GM12878 (cell line): Measurements from ENCODE around the gene DHX40. TPM values are rescaled to one million over a fixed set of nuclear protein-coding genes. Genes with fewer than 3 reads are reported as not detected.
A peak's percentile ranks its signal among the peaks of the same experiment; 100 is the strongest.

Experiments used
- ASH2L ChIP-seq: fragments of 300-600, 200-600 bp; sonication (generic); IDR thresholded peaks from 2 replicates; pipeline ENCODE4 v1.6.1; 2017; ENCODE audit warnings: low read depth, mild to moderate bottlenecking, borderline replicate concordance
- CEBPB ChIP-seq, 2 experiments: fragments of 150-350 bp in 1 of 2; IDR thresholded peaks; 2 replicates each; pipeline ENCODE4 v1.6.1; 2012 to 2014; ENCODE audit warnings: low read depth in 2 of 2, low read length in 2 of 2, borderline replicate concordance in 1 of 2, inconsistent platforms in 1 of 2
- DPF2 ChIP-seq: fragments of 450-650 bp; IDR thresholded peaks from 2 replicates; pipeline ENCODE4 v1.6.1; 2017; ENCODE audit warnings: mild to moderate bottlenecking
- NFXL1 ChIP-seq: fragments of 450-650 bp; IDR thresholded peaks from 2 replicates; pipeline ENCODE4 v1.6.1; 2017; ENCODE audit warnings: antibody characterized with exemption, mild to moderate bottlenecking, borderline replicate concordance
- POLR2A ChIP-seq: IDR thresholded peaks from 2 replicates; pipeline ENCODE4 v1.6.1; 2011; ENCODE audit warnings: low read depth, mild to moderate bottlenecking, low read length
- RAD51 ChIP-seq: fragments of 450-650 bp; IDR thresholded peaks from 2 replicates; pipeline ENCODE4 v1.6.1; 2016; ENCODE audit warnings: moderate library complexity, mild to moderate bottlenecking, inconsistent platforms
- SMAD1 ChIP-seq: fragments of 450-650 bp; IDR thresholded peaks from 2 replicates; pipeline ENCODE4 v1.6.1; 2018; ENCODE audit warnings: mild to moderate bottlenecking, low read depth; ENCODE audit not compliant: partially characterized antibody
- SRF ChIP-seq, 2 experiments: IDR thresholded peaks; 2 replicates each; pipeline ENCODE4 v1.6.1; 2011; ENCODE audit warnings: low read depth in 2 of 2, low read length in 2 of 2, mild to moderate bottlenecking in 1 of 2, moderate library complexity in 1 of 2
- YBX1 ChIP-seq: fragments of 450-650 bp; IDR thresholded peaks from 2 replicates; pipeline ENCODE4 v1.6.1; 2016; ENCODE audit warnings: antibody characterized with exemption
- polyA plus RNA-seq, 11 experiments: library from polyadenylated mRNA; depleted of rRNA in 4 of 11; unstranded in 6 of 11; stranded (reverse) in 5 of 11; fragments of >200 nt; fragmentation: Nextera tagmentation in 4 of 11; fragmentation: Illumina TruSeq in 1 of 11; extraction: Ambion mirVana in 4 of 11; extraction: Trizol in 1 of 11; gene quantifications; 1 replicate in 1 of 11; 2 replicates in 10 of 11; pipeline versions ENCODE4 v1.2.1 to v1.2.3, GENCODE V29; 2011 to 2016; ENCODE audit warnings: inconsistent platforms in 2 of 11, missing spikeins in 2 of 11, low read depth in 1 of 11
- total RNA-seq, 4 experiments: library from RNA; depleted of rRNA in 3 of 4; stranded (reverse); fragments of >200 nt in 3 of 4; fragmentation: Illumina TruSeq in 1 of 4; extraction: Trizol in 1 of 4; gene quantifications; 2 replicates each; pipeline versions ENCODE4 v1.2.1 to v1.2.3, GENCODE V29; 2013 to 2021
- TF ChIP-seq, protein P1 (sequence below): fragments of 450-650 bp; IDR thresholded peaks from 2 replicates; pipeline ENCODE4 v1.6.1; 2017; ENCODE audit warnings: antibody characterized with exemption, mild to moderate bottlenecking, moderate library complexity
- TF ChIP-seq, protein P2 (sequence below): fragments of 450-650 bp; formaldehyde crosslinking; IDR thresholded peaks from 2 replicates; pipeline ENCODE4 v1.4.0; 2022; ENCODE audit warnings: mild to moderate bottlenecking, moderate library complexity
- TF ChIP-seq, protein P3 (sequence below): IDR thresholded peaks from 2 replicates; pipeline ENCODE4 v1.6.1; 2012; ENCODE audit warnings: mild to moderate bottlenecking, low read depth, low read length
- TF ChIP-seq, protein P4 (sequence below): fragments of 450-650 bp; IDR thresholded peaks from 2 replicates; pipeline ENCODE4 v1.6.1; 2016; ENCODE audit warnings: mild to moderate bottlenecking, moderate library complexity, borderline replicate concordance
- TF ChIP-seq, protein P5 (sequence below): IDR thresholded peaks from 2 replicates; pipeline ENCODE4 v1.6.1; 2011; ENCODE audit warnings: borderline replicate concordance, low read depth, mild to moderate bottlenecking, moderate library complexity, mixed read lengths, low read length; ENCODE audit not compliant: insufficient read depth; ENCODE audit errors: extremely low read length

The DHX40 gene
- total and polyA plus RNA-seq, 10 of the 15 experiments (the other 5 are each of a cell fraction or from before 2014, with no cell fraction given) = 4.8 to 29.2 (median 12.0) TPM

DNA sequence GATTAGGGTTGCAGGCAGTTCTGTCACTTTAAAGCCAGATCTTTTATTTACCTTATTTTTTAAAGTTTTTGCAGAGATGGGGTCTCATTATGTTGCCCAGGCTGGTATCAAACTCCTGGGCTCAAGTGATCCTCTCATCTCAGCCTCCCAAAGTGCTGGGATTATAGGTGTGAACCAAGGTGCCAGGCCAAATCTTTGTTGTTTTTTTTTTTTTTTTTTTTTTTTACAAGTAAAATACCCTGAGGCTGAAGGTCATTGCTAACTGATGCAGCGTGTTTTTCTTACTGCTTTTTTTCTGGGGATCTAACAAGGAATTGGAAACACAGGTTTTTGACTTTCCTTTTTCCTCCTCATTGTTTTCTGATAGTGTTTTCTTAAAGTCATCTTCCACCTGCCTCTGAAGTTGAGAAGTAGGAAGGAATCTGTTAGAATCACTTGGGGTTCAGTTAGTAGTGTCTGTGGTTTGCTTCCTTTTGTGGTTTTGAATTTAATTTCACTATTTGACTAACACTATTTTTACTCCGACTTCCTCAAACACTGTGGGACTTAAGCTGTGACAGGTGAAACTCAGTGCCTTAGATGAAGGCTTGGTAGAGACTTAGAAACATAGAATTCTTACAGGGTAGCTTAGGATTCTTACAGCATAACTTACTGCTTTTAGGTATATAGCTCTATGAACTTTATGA is 76.5 kb downstream of the DHX40 start (continued):
- TF ChIP-seq, protein P1, sequence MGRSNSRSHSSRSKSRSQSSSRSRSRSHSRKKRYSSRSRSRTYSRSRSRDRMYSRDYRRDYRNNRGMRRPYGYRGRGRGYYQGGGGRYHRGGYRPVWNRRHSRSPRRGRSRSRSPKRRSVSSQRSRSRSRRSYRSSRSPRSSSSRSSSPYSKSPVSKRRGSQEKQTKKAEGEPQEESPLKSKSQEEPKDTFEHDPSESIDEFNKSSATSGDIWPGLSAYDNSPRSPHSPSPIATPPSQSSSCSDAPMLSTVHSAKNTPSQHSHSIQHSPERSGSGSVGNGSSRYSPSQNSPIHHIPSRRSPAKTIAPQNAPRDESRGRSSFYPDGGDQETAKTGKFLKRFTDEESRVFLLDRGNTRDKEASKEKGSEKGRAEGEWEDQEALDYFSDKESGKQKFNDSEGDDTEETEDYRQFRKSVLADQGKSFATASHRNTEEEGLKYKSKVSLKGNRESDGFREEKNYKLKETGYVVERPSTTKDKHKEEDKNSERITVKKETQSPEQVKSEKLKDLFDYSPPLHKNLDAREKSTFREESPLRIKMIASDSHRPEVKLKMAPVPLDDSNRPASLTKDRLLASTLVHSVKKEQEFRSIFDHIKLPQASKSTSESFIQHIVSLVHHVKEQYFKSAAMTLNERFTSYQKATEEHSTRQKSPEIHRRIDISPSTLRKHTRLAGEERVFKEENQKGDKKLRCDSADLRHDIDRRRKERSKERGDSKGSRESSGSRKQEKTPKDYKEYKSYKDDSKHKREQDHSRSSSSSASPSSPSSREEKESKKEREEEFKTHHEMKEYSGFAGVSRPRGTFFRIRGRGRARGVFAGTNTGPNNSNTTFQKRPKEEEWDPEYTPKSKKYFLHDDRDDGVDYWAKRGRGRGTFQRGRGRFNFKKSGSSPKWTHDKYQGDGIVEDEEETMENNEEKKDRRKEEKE = no peak
- TF ChIP-seq, protein P2, sequence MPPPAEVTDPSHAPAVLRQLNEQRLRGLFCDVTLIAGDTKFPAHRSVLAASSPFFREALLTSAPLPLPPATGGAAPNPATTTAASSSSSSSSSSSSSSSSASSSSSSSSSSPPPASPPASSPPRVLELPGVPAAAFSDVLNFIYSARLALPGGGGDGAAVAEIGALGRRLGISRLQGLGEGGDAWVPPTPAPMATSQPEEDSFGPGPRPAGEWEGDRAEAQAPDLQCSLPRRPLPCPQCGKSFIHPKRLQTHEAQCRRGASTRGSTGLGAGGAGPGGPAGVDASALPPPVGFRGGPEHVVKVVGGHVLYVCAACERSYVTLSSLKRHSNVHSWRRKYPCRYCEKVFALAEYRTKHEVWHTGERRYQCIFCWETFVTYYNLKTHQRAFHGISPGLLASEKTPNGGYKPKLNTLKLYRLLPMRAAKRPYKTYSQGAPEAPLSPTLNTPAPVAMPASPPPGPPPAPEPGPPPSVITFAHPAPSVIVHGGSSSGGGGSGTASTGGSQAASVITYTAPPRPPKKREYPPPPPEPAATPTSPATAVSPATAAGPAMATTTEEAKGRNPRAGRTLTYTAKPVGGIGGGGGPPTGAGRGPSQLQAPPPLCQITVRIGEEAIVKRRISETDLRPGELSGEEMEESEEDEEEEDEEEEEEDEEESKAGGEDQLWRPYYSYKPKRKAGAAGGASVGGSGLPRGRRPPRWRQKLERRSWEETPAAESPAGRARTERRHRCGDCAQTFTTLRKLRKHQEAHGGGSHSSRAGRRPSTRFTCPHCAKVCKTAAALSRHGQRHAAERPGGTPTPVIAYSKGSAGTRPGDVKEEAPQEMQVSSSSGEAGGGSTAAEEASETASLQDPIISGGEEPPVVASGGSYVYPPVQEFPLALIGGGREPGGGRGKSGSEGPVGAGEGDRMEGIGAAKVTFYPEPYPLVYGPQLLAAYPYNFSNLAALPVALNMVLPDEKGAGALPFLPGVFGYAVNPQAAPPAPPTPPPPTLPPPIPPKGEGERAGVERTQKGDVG (CRISPR knock-in tag) = no peak
- TF ChIP-seq, protein P3, sequence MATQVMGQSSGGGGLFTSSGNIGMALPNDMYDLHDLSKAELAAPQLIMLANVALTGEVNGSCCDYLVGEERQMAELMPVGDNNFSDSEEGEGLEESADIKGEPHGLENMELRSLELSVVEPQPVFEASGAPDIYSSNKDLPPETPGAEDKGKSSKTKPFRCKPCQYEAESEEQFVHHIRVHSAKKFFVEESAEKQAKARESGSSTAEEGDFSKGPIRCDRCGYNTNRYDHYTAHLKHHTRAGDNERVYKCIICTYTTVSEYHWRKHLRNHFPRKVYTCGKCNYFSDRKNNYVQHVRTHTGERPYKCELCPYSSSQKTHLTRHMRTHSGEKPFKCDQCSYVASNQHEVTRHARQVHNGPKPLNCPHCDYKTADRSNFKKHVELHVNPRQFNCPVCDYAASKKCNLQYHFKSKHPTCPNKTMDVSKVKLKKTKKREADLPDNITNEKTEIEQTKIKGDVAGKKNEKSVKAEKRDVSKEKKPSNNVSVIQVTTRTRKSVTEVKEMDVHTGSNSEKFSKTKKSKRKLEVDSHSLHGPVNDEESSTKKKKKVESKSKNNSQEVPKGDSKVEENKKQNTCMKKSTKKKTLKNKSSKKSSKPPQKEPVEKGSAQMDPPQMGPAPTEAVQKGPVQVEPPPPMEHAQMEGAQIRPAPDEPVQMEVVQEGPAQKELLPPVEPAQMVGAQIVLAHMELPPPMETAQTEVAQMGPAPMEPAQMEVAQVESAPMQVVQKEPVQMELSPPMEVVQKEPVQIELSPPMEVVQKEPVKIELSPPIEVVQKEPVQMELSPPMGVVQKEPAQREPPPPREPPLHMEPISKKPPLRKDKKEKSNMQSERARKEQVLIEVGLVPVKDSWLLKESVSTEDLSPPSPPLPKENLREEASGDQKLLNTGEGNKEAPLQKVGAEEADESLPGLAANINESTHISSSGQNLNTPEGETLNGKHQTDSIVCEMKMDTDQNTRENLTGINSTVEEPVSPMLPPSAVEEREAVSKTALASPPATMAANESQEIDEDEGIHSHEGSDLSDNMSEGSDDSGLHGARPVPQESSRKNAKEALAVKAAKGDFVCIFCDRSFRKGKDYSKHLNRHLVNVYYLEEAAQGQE = no peak
- TF ChIP-seq, protein P4, sequence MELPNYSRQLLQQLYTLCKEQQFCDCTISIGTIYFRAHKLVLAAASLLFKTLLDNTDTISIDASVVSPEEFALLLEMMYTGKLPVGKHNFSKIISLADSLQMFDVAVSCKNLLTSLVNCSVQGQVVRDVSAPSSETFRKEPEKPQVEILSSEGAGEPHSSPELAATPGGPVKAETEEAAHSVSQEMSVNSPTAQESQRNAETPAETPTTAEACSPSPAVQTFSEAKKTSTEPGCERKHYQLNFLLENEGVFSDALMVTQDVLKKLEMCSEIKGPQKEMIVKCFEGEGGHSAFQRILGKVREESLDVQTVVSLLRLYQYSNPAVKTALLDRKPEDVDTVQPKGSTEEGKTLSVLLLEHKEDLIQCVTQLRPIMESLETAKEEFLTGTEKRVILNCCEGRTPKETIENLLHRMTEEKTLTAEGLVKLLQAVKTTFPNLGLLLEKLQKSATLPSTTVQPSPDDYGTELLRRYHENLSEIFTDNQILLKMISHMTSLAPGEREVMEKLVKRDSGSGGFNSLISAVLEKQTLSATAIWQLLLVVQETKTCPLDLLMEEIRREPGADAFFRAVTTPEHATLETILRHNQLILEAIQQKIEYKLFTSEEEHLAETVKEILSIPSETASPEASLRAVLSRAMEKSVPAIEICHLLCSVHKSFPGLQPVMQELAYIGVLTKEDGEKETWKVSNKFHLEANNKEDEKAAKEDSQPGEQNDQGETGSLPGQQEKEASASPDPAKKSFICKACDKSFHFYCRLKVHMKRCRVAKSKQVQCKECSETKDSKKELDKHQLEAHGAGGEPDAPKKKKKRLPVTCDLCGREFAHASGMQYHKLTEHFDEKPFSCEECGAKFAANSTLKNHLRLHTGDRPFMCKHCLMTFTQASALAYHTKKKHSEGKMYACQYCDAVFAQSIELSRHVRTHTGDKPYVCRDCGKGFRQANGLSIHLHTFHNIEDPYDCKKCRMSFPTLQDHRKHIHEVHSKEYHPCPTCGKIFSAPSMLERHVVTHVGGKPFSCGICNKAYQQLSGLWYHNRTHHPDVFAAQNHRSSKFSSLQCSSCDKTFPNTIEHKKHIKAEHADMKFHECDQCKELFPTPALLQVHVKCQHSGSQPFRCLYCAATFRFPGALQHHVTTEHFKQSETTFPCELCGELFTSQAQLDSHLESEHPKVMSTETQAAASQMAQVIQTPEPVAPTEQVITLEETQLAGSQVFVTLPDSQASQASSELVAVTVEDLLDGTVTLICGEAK = no peak
- TF ChIP-seq CEBPB (IDR thresholded peaks at IDR 0.05; ENCODE audit: borderline replicate concordance in 1 of 2, low read depth in 2 of 2, low read length in 2 of 2) = no peak
- TF ChIP-seq RAD51 = no peak
- TF ChIP-seq SRF (IDR thresholded peaks at IDR 0.05; ENCODE audit: low read depth in 2 of 2, low read length in 2 of 2) = no peak
- no peak for TF ChIP-seq YBX1
- no peak for TF ChIP-seq POLR2A
- no peak for TF ChIP-seq ASH2L
- no peak for TF ChIP-seq NFXL1
- TF ChIP-seq, protein P5, sequence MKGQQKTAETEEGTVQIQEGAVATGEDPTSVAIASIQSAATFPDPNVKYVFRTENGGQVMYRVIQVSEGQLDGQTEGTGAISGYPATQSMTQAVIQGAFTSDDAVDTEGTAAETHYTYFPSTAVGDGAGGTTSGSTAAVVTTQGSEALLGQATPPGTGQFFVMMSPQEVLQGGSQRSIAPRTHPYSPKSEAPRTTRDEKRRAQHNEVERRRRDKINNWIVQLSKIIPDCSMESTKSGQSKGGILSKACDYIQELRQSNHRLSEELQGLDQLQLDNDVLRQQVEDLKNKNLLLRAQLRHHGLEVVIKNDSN = no peak
- peak; percentile 63; the same call in 1 of the 2 replicates for TF ChIP-seq DPF2
- no peak for TF ChIP-seq SMAD1
